ENCODE results near the gene VWF.
"Not testable (repeated sequence)": the region's sequence is repeated elsewhere in the genome, so short reads cannot be mapped to it uniquely, and the experiment has no call there.

The VWF gene

GRCh38 chr12:6124411-6125309 is at the start of gene VWF:
Gene VWF (minus strand): TSS chr12:6124670. CDS start chr12:6123196, 1,474 bp downstream.
- DNase-seq = no peak

- DNase-seq = no peak
These were observed 48.4 kb upstream of the VWF start for GRCh38 chr12:6172862-6173261.

GRCh38 chr12:6172086-6172485 is 47.6 kb upstream of the VWF start:
- no peak for DNase-seq

- no peak for DNase-seq
These were observed 47.0 kb upstream of the VWF start for GRCh38 chr12:6171409-6172015.

GRCh38 chr12:6167327-6168280 is 43.1 kb upstream of the VWF start:
- no peak for DNase-seq

- DNase-seq = no peak
These were observed 42.3 kb upstream of the VWF start for GRCh38 chr12:6166808-6167207.

- DNase-seq = no peak
These were observed 40.9 kb upstream of the VWF start for GRCh38 chr12:6165395-6165794.

- no peak for DNase-seq
These were observed 39.1 kb upstream of the VWF start for GRCh38 chr12:6163416-6164060.

- DNase-seq = no peak
These were observed 36.8 kb upstream of the VWF start for GRCh38 chr12:6161124-6161882.

- not testable (repeated sequence) for DNase-seq
These were observed 35.7 kb upstream of the VWF start for GRCh38 chr12:6160049-6160649.

- DNase-seq = not testable (repeated sequence)
These were observed 34.9 kb upstream of the VWF start for GRCh38 chr12:6159166-6160011.

GRCh38 chr12:6158749-6159148 is 34.3 kb upstream of the VWF start:
- no peak for DNase-seq

- DNase-seq = no peak
These were observed 33.8 kb upstream of the VWF start for GRCh38 chr12:6158255-6158654.

GRCh38 chr12:6157482-6157881 is 33.0 kb upstream of the VWF start:
- no peak for DNase-seq

- no peak for DNase-seq
These were observed 30.4 kb upstream of the VWF start for GRCh38 chr12:6154730-6155459.

GRCh38 chr12:6148722-6149121 is 24.3 kb upstream of the VWF start:
- not testable (repeated sequence) for DNase-seq

GRCh38 chr12:6148061-6148460 is 23.6 kb upstream of the VWF start:
- no peak for DNase-seq

- DNase-seq = no peak
These were observed 22.5 kb upstream of the VWF start for GRCh38 chr12:6146951-6147350.

- no peak for DNase-seq
These were observed 22.0 kb upstream of the VWF start for GRCh38 chr12:6146509-6146908.

GRCh38 chr12:6145564-6145963 is 21.1 kb upstream of the VWF start:
- DNase-seq = no peak
